GM18858 (cell line): ENCODE results near the gene SPOCK2.

Source experiments
- ATAC-seq: cut with Tn5 transposase; IDR thresholded peaks from one replicate; pipeline ENCODE4 v1.9.1; 2021; ENCODE audit not compliant: unreplicated experiment

SPOCK2 gene

GRCh38 chr10:72073708-72074573 lies 14.4 kb downstream of the SPOCK2 start:
- ATAC-seq = no peak

- no peak for ATAC-seq
Observed at GRCh38 chr10:72072639-72073038, 15.7 kb downstream of the SPOCK2 start.

GRCh38 chr10:72072046-72072445 lies 16.3 kb downstream of the SPOCK2 start:
- no peak for ATAC-seq

- ATAC-seq = no peak
Observed at GRCh38 chr10:72069751-72070526, 18.4 kb downstream of the SPOCK2 start.

GRCh38 chr10:72068901-72069446 lies 19.4 kb downstream of the SPOCK2 start:
- ATAC-seq = no peak

- ATAC-seq = no peak
Observed at GRCh38 chr10:72068126-72068765, 20.1 kb downstream of the SPOCK2 start.

- no peak for ATAC-seq
Observed at GRCh38 chr10:72067463-72068125, 20.8 kb downstream of the SPOCK2 start.

- no peak for ATAC-seq
Observed at GRCh38 chr10:72066318-72067284, 21.8 kb downstream of the SPOCK2 start.

GRCh38 chr10:72065439-72066025 lies 22.8 kb downstream of the SPOCK2 start:
- no peak for ATAC-seq

- ATAC-seq = no peak
Observed at GRCh38 chr10:72063703-72064391, 24.5 kb downstream of the SPOCK2 start.

GRCh38 chr10:72062832-72063702 lies 25.3 kb downstream of the SPOCK2 start:
- no peak for ATAC-seq

GRCh38 chr10:72062382-72062781 lies 26.0 kb downstream of the SPOCK2 start:
- no peak for ATAC-seq

GRCh38 chr10:72061930-72062329 lies 26.4 kb downstream of the SPOCK2 start:
- ATAC-seq = no peak

GRCh38 chr10:72061491-72061890 lies 26.9 kb downstream of the SPOCK2 start:
- ATAC-seq = no peak

- ATAC-seq = no peak
Observed at GRCh38 chr10:72059843-72060822, 28.2 kb downstream of the SPOCK2 start.

- ATAC-seq = no peak
Observed at GRCh38 chr10:72058989-72059842, 29.1 kb downstream of the SPOCK2 start.
